ENCODE results near the gene PCDH18. TPM values are rescaled to one million over a fixed set of nuclear protein-coding genes. Genes with fewer than 3 reads are reported as not detected.
"Not testable (repeated sequence)": the region's sequence is repeated elsewhere in the genome, so short reads cannot be mapped to it uniquely, and the experiment has no call there.

The PCDH18 gene
- total RNA-seq, 2 experiments from 2014 or later = not detected

GRCh38 chr4:137524725-137525369 lies 7.4 kb downstream of the PCDH18 start:
- no peak overlapping the region for H3K27ac Mint-ChIP-seq
- H3K9me3 Mint-ChIP-seq (ENCODE audit: insufficient read depth) = no peaks in the 10 kb centered on the region
- H3K4me1 Mint-ChIP-seq (ENCODE audit: low read depth) = no peaks in the 10 kb centered on the region
- POLR2A ChIA-PET = no interaction called here
- no peak overlapping the region for H3K4me3 Mint-ChIP-seq
- ATAC-seq (no peak), DNase-seq (no peak)
- H3K36me3 Mint-ChIP-seq (ENCODE audit: low read depth) = no peaks in the 10 kb centered on the region
- CTCF ChIA-PET = no interaction called here
- H3K27me3 Mint-ChIP-seq (ENCODE audit: low read depth) = no peaks in the 10 kb centered on the region

GRCh38 chr4:137523329-137523728 lies 9.0 kb downstream of the PCDH18 start:
- Mint-ChIP-seq H3K27ac (no peak overlapping the region), H3K4me1 (ENCODE audit: low read depth) (no peaks in the 10 kb centered on the region), H3K4me3 (no peak overlapping the region), H3K27me3 (ENCODE audit: low read depth) (no peaks in the 10 kb centered on the region), H3K36me3 (ENCODE audit: low read depth) (no peaks in the 10 kb centered on the region), H3K9me3 (ENCODE audit: insufficient read depth) (no peaks in the 10 kb centered on the region)
- no peak for DNase-seq
- ChIA-PET CTCF (no interaction called here), POLR2A (no interaction called here)
- ATAC-seq = no peak

DNA sequence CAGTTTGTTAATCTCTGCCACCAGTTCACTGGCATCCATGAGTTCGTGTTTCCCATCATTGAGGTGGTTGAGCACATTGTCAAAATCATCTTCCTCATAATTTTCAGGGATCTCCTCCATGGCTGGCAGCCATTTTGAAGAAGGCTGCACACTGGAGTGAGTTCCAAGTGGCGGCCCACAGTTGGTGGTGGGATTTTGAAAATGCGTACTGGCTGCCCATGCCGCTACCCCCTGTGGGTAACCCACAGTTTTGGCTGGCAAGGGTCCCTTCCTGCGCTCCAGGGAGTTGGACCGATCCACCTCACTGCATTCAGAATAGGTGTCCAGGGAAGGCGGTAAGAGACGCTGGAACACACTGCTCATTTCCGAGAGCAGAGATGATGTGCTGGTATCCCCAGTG lies 11.2 kb downstream of the PCDH18 start:
- Mint-ChIP-seq H3K9me3 (ENCODE audit: insufficient read depth) (no peaks in the 10 kb centered on the region), H3K4me3 (no peak overlapping the region), H3K27ac (no peak overlapping the region), H3K4me1 (ENCODE audit: low read depth) (no peaks in the 10 kb centered on the region), H3K36me3 (ENCODE audit: low read depth) (no peaks in the 10 kb centered on the region), H3K27me3 (ENCODE audit: low read depth) (no peaks in the 10 kb centered on the region)
- CTCF ChIA-PET = no interaction called here
- no peak for DNase-seq
- no peak for ATAC-seq
- POLR2A ChIA-PET = no interaction called here

GRCh38 chr4:137519406-137519805 lies 12.9 kb downstream of the PCDH18 start:
- ChIA-PET POLR2A (no interaction called here), CTCF (no interaction called here)
- no peaks in the 10 kb centered on the region for H3K27me3 Mint-ChIP-seq (ENCODE audit: low read depth)
- no peak overlapping the region for H3K4me3 Mint-ChIP-seq
- H3K9me3 Mint-ChIP-seq (ENCODE audit: insufficient read depth) = no peaks in the 10 kb centered on the region
- H3K4me1 Mint-ChIP-seq (ENCODE audit: low read depth) = no peaks in the 10 kb centered on the region
- no peak overlapping the region for H3K27ac Mint-ChIP-seq
- ATAC-seq = no peak
- H3K36me3 Mint-ChIP-seq (ENCODE audit: low read depth) = no peaks in the 10 kb centered on the region
- DNase-seq = no peak

DNA sequence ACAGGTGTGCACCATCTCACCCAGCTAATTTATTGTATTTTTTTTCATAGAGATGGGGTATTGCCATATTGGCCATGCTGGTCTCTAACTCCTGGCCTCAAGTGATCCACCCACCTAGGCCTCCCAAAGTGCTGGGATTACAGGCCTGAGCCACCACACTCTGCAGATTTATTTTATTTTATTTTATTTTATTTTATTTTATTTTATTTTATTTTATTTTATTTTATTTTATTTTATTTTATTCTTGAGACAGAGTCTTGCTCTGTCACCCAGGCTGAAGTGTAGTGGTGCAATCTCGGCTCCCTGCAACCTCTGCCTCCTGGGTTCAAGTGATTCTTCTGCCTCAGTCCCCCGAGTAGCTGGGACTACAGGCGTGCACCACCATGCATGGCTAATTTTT lies 15.0 kb downstream of the PCDH18 start:
- H3K27ac Mint-ChIP-seq; CTCF ChIA-PET; DNase-seq; H3K36me3 Mint-ChIP-seq (ENCODE audit: low read depth); POLR2A ChIA-PET; H3K9me3 Mint-ChIP-seq (ENCODE audit: insufficient read depth); H3K4me1 Mint-ChIP-seq (ENCODE audit: low read depth); H3K27me3 Mint-ChIP-seq (ENCODE audit: low read depth); H3K4me3 Mint-ChIP-seq; ATAC-seq: not testable (repeated sequence)

DNA sequence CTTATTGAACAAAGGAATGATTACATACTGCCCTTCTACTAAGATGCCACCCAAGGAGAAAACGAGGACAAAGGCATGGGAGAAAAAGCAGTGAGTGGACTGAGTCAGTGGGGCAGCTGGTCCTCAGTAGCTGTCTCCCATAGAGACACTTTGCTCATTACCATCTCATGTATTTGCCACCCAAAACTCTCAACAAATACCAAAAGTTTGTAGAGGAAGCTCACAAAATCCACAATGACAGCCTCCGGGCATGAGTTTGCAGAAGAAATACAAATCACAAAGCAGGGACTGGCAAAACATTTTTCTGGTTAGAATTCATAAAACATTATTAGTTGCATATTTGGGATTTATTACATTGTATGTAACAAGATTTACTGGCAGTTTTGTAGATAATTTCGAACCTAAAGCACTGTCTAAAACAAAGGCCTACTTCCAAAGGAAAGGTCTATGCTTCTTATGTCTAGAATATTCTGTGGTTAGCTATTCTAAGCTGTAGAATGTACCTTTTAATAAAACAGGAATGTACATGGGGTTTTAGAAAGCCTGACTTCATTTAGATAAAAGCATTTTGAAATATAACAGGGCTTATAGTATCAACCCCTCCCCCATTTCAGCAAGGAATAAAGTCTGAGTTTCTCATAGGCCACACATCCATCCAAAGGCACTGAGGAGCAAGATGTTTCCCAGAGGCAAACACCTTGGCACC lies 17.7 kb downstream of the PCDH18 start:
- no peak for DNase-seq
- no peak overlapping the region for H3K27ac Mint-ChIP-seq
- ATAC-seq = no peak
- POLR2A ChIA-PET = no interaction called here
- no peak overlapping the region for H3K4me3 Mint-ChIP-seq
- no peaks in the 10 kb centered on the region for H3K36me3 Mint-ChIP-seq (ENCODE audit: low read depth)
- no peaks in the 10 kb centered on the region for H3K27me3 Mint-ChIP-seq (ENCODE audit: low read depth)
- CTCF ChIA-PET = no interaction called here
- H3K9me3 Mint-ChIP-seq (ENCODE audit: insufficient read depth) = no peaks in the 10 kb centered on the region
- H3K4me1 Mint-ChIP-seq (ENCODE audit: low read depth) = no peaks in the 10 kb centered on the region

DNA sequence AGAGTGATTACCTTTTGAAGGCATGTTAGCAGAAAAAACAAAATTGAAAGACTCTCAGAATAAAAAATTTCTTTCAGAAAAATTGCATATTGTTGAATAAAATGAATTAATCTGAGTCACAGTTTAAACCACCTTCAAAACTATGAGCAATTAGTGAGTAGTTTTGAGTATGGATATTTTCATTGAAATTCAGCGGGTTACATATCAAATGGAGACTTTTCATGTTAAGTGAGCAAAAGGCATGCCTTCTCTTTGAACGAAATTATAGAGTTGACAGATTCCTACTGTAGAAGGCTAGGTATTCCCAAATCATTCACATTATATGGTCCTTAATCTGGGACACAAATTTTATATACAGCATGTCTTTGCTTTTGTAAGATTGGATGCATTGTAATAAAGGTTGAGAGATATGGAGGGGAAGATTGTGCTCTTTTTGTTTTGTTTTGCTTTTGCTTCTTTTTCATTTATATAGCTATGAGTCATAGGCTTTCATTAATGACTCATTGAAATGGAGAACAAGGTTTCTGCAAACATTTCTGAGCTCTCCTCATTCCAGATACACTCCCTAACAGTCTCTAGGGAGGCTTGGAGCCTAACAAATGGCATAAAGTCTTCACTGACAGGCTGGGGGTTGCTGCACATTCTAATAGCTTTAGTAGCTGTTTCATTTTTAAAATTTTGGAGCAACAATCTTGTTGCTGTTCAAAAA lies 21.6 kb downstream of the PCDH18 start:
- ATAC-seq (no peak), DNase-seq (no peak)
- H3K4me1 Mint-ChIP-seq (ENCODE audit: low read depth) = no peaks in the 10 kb centered on the region
- no peaks in the 10 kb centered on the region for H3K9me3 Mint-ChIP-seq (ENCODE audit: insufficient read depth)
- CTCF ChIA-PET = no interaction called here
- H3K36me3 Mint-ChIP-seq (ENCODE audit: low read depth) = no peaks in the 10 kb centered on the region
- no peak overlapping the region for H3K4me3 Mint-ChIP-seq
- no peaks in the 10 kb centered on the region for H3K27me3 Mint-ChIP-seq (ENCODE audit: low read depth)
- POLR2A ChIA-PET = no interaction called here
- H3K27ac Mint-ChIP-seq = no peak overlapping the region

DNA sequence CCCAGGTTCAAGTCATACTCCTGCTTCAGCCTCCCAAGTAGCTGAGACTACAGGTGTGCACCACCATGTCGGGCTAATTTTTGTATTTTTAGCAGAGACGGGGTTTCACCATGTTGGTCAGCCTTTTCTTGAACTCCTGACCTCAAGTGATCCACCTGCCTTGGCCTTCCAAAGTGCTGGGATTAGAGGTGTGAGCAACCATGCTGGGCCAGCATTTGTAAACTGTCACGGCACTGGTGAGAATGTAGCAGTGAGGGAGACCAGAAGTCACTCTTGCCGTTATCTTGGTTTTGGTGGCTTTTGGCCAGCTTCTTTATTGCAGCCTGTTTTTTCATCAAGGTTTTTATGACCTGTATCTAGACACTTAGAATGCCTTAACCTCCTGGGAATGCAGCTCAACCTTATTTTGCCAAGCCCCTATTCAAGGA lies 22.4 kb downstream of the PCDH18 start:
- no peaks in the 10 kb centered on the region for H3K9me3 Mint-ChIP-seq (ENCODE audit: insufficient read depth)
- H3K27ac Mint-ChIP-seq = no peak overlapping the region
- CTCF ChIA-PET = no interaction called here
- H3K36me3 Mint-ChIP-seq (ENCODE audit: low read depth) = no peaks in the 10 kb centered on the region
- no peaks in the 10 kb centered on the region for H3K4me1 Mint-ChIP-seq (ENCODE audit: low read depth)
- no peak for ATAC-seq
- no peak for DNase-seq
- no peaks in the 10 kb centered on the region for H3K27me3 Mint-ChIP-seq (ENCODE audit: low read depth)
- POLR2A ChIA-PET = no interaction called here
- H3K4me3 Mint-ChIP-seq = no peak overlapping the region

DNA sequence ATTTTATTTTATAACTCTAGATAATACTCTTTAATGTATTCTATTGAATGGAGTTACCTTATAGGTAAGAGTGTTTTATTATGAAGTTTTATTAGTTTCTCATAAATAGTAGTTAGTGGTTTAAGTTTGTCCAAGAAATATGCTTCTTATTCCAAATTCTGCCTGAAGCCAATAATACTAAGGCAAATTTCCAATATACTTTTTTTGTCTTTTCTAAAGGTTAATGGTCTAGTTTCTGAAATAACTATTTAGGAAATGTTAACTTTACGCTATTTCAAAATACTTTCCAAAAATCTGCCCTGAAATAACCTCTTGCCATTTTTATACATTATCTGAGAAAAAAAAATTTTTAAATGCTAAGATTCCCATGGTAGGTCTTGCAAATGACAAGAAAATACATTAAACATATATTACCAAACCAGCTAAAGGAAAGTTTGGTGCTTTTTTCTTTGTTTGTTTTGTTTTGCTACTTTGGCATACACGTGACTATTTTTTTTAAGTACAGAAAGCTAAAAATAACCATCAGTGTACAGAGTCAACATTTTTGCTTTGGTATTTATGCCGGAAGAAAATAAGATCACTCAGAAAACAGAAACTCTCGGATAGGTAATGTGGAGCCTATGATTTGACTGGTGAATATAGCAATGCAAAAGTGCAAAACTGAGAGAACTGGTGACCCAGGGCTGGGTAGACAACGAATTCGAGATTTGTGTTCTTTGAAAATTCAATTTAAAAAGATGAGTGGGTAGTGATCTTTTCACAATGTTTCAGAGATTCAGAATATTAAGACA lies 29.8 kb downstream of the PCDH18 start:
- Mint-ChIP-seq H3K36me3 (ENCODE audit: low read depth) (no peaks in the 10 kb centered on the region), H3K4me1 (ENCODE audit: low read depth) (no peaks in the 10 kb centered on the region), H3K27me3 (ENCODE audit: low read depth) (no peaks in the 10 kb centered on the region), H3K27ac (no peak overlapping the region), H3K4me3 (no peak overlapping the region), H3K9me3 (ENCODE audit: insufficient read depth) (no peaks in the 10 kb centered on the region)
- DNase-seq (no peak), ATAC-seq (no peak)
- ChIA-PET POLR2A (no interaction called here), CTCF (no interaction called here)

GRCh38 chr4:137496267-137496666 lies 36.0 kb downstream of the PCDH18 start:
- H3K4me1 Mint-ChIP-seq (ENCODE audit: low read depth); H3K4me3 Mint-ChIP-seq; H3K27me3 Mint-ChIP-seq (ENCODE audit: low read depth); H3K27ac Mint-ChIP-seq; POLR2A ChIA-PET; H3K9me3 Mint-ChIP-seq (ENCODE audit: insufficient read depth); ATAC-seq; DNase-seq; CTCF ChIA-PET; H3K36me3 Mint-ChIP-seq (ENCODE audit: low read depth): not testable (repeated sequence)

DNA sequence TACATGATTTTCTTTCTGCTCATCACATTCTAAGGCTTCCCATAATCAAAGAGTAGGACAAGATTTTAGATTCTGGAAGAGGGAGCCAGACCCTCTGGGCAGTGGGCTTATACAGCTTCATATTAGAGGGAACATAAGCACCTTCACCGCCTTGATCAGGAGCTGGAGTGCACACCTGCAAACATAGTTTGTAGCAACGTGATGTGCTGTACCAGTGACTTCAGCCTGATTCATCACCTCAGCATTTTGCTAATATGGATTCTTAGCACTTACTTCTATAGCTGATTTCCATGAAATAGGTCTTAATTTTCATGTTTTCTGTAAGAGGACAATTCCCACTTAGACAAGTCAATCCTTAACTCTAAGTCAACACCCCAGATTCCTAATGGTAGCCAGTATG lies 36.7 kb downstream of the PCDH18 start:
- ATAC-seq = no peak
- CTCF ChIA-PET = no interaction called here
- H3K36me3 Mint-ChIP-seq (ENCODE audit: low read depth) = no peaks in the 10 kb centered on the region
- DNase-seq = no peak
- POLR2A ChIA-PET = no interaction called here
- no peaks in the 10 kb centered on the region for H3K9me3 Mint-ChIP-seq (ENCODE audit: insufficient read depth)
- H3K4me1 Mint-ChIP-seq (ENCODE audit: low read depth) = no peaks in the 10 kb centered on the region
- H3K4me3 Mint-ChIP-seq = no peak overlapping the region
- H3K27me3 Mint-ChIP-seq (ENCODE audit: low read depth) = no peaks in the 10 kb centered on the region
- no peak overlapping the region for H3K27ac Mint-ChIP-seq

DNA sequence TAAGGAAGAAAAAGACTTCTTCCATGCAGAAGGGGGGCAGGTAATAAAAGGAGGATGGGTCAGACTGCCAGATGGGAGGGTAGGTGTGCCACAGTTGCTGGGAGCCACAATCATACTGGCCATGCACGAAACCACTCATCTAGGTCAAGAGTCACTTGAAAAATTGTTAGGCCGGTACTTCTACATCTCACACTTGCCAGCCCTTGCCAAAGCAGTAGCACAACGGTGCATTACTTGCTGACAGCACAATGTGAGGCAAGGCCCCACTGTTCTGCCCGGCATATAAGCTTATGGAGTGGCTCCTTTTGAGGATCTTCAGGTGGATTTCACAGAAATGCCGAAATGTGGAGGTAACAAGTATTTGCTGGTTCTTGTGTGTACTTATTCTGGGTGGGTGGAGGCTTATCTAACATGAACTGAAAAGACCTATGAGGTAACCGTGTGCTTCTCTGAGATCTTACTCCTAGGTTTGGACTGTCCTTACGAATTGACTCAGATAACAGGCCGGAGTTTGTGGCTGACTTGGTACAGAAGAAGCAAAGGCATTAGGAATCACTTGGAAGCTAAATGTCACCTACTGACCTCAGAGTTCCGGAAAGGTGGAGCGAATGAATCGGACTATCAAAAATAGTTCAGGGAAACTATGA lies 48.9 kb downstream of the PCDH18 start:
- H3K27ac Mint-ChIP-seq; CTCF ChIA-PET; H3K9me3 Mint-ChIP-seq (ENCODE audit: insufficient read depth); DNase-seq; POLR2A ChIA-PET; ATAC-seq; H3K4me1 Mint-ChIP-seq (ENCODE audit: low read depth); H3K36me3 Mint-ChIP-seq (ENCODE audit: low read depth); H3K4me3 Mint-ChIP-seq; H3K27me3 Mint-ChIP-seq (ENCODE audit: low read depth): not testable (repeated sequence)

Data from activated CD8-positive, alpha-beta T cell treated with anti-CD3 and anti-CD28 coated beads, Interleukin-2, amount 10 ng/mL, durations not matched to agents 7 days and 5 days (primary cell).